KOPT-K1 (cell line): ENCODE measurements around the gene ARF3.

Experiments
- H3K27ac ChIP-seq: fragments of 200-600 bp; sonication (generic); 2 replicates; pipeline ENCODE4 v1.5.1; 2016; ENCODE audit warnings: antibody characterized with exemption, mild to moderate bottlenecking, low read depth, low read length; ENCODE audit not compliant: poor library complexity, severe bottlenecking
- H3K36me3 ChIP-seq: fragments of 200-600 bp; sonication (generic); 2 replicates; pipeline ENCODE4 v1.5.1; 2017; ENCODE audit warnings: antibody characterized with exemption, mild to moderate bottlenecking, low read length, moderate library complexity; ENCODE audit not compliant: insufficient read depth
- H3K9me3 ChIP-seq: fragments of 200-600 bp; sonication (generic); 2 replicates; pipeline ENCODE4 v1.5.1; 2017; ENCODE audit warnings: antibody characterized with exemption, low read length, mild to moderate bottlenecking; ENCODE audit not compliant: insufficient read depth, poor library complexity, severe bottlenecking

The ARF3 gene

DNA sequence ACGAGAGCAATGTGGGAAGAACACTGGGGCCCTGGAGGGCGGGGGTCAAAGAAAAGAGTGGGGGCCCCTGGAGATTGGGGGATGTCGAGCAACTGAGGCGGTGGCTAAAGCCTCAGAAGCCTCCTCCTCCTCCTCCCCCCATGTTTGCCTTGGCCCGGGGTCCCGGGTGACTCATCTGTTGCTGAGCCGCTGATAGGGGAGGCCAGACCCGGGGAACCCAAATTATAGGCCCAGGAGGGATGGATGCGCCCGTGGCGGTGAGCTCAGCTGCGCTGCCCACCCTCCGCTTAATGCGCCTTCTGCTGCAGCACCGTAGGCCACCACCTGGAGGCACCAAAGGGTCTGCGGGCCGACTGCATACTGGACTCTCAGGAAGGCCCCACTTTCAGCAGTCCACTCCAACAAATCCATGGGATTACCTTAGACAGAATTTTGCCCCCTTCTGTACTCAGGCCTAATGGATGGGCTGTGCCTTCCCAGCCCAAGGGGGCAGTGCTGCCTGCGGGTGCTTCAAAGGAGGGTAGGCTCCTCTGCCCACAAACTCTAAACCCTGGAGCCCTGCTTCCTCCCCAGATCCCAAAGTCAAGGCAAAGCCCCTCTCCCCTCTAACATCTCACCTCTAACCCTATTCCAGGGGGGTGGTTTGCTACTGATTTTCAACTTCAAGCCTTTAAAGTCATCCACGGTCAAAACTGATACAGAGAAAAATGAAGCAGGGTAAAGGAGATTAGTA is 16.8 kb upstream of the ARF3 start:
- Histone ChIP-seq H3K27ac (no peak overlapping the region), H3K9me3 (no peaks in the 10 kb centered on the region), H3K36me3 (no peaks in the 10 kb centered on the region)

GRCh38 chr12:48973531-48973930 is 16.2 kb upstream of the ARF3 start:
- H3K36me3 ChIP-seq = no peaks in the 10 kb centered on the region
- H3K27ac ChIP-seq = no peak overlapping the region
- H3K9me3 ChIP-seq = no peaks in the 10 kb centered on the region

DNA sequence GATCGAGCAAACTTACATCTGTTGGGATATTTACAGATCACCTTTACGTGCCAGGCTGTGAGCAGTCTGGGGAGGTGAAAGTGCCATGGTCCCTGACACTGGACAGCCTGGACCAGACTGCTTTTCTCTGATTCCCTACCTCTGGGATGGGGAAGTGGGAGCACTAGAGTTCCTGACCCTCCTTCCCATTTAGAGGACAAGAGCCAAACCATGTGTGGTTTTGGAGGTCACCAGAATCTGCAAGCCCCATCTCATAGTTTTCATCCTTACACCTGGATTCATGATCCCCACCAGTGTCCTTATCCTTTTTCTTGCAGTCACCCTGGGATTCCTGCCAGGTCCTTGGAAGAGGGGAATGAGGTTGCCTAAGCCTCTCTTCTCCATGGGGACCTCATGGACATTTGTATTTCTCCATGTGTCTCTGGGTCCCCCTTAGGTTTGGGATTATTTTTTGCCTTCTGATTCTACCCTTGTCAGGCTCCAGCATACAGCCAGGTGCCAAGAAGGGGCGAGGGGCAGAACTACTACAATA is 15.7 kb upstream of the ARF3 start:
- no peak overlapping the region for H3K27ac ChIP-seq
- H3K36me3 ChIP-seq = no peaks in the 10 kb centered on the region
- H3K9me3 ChIP-seq = no peaks in the 10 kb centered on the region

DNA sequence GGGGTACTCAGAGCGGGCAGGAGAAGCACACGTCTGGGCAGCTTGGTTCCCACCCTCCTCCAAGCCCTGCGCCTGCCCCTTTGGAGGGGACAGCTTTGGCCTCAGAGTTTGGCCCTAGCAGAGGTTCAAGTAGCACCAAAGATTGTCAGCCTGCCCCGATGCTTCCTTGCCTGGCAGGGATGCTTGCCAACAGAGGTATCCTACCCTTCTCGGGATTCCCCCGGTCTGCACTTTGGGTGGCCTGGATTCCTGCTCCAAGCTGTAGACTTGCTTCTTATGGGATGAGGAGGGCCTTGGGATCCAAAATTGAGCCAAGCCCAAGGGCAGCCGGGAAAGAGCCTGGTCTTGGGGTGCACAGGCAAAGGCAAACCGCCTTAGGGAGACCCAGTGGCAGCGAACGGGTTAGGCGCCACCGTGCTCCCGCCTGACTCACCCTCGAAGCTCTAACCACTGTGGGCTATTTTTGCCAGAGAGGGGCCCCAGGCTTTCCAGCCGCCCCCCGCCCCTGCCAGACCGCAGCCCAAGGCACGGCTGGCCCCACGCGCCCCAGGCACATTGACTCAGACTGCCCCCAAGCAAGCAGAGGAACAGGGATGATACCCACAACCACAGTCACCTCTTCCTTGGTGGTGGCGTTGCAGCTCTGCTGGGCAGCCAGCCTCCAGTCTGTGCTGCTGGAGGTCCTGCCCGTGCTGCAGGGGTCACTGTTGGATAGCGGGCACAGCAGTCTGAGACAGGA is 15.1 kb upstream of the ARF3 start:
- Histone ChIP-seq H3K27ac (no peak overlapping the region), H3K36me3 (no peaks in the 10 kb centered on the region), H3K9me3 (no peaks in the 10 kb centered on the region)

DNA sequence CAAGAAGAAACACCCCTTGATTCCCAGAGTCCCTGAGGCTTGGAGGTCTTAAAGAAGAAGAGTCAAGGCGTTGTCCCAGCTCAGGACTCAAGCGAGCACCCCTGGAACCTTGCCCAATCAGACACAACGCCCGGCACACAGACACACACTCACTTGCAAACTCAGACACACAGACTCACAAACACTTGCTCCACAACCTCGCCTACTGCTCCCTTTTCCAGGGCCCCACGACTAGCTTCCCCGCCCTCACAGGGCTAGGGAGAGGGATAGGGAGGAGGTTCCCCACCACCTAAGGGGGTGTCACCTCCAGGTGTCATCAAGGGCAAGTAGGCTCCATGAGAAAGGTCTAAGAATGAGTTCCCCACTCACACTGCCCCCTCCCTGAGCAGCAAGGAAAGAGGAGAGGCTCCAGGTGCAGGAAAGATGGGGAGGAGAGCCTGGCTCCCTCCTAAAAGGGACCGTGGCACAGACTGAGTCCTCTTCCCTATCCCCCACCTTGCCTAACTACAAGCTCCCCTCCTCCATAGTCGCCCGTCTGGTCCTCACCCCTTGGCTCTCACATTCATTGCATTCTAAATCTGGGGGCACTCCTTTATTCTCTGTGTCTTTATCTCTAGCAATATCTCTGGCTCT is 13.5 kb upstream of the ARF3 start:
- Histone ChIP-seq H3K9me3 (no peaks in the 10 kb centered on the region), H3K27ac (no peak overlapping the region), H3K36me3 (no peaks in the 10 kb centered on the region)

DNA sequence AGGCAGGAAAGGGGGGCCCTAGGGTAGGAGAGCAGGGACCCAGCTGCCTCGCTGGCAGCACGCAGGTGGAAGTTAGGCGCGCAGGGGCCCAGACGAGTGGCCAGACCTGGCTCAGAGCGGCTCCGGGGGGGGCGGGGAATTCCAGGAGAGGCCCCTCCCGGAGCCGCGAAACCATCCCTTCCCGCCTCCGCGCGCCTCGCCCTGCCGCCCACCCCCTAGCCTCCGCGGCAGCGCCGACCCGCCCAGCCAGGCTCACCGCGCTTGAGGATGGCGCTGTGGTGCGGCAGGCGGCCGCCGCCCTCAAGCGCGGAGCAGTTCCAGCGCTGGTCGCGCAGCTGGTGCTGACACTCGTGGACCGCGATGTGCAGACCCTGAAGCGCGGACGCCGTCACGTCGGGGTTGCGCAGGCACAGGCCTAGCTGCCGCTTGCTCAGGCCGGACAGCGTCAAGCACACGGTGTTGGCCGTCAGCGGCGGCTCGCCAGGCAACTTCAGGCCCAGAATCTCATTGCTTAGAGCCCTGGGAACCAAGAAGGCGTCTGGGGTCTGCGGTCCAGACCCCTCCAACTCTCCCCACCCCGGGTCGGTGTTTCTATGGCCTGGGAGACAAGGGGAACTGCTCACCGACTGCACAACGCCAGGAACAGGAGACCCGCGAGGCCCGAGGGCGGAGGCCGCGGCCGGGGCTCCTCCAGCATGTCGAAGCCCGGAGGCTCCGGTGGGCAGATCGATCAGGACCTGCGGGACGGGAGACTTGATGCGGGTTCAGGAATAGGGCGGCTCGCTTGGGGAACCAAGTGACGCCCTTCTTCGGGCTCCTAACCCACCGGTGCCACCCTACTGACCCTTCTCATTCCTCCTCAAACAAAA is 12.8 kb upstream of the ARF3 start:
- H3K9me3 ChIP-seq = no peaks in the 10 kb centered on the region
- no peak overlapping the region for H3K27ac ChIP-seq
- no peaks in the 10 kb centered on the region for H3K36me3 ChIP-seq

DNA sequence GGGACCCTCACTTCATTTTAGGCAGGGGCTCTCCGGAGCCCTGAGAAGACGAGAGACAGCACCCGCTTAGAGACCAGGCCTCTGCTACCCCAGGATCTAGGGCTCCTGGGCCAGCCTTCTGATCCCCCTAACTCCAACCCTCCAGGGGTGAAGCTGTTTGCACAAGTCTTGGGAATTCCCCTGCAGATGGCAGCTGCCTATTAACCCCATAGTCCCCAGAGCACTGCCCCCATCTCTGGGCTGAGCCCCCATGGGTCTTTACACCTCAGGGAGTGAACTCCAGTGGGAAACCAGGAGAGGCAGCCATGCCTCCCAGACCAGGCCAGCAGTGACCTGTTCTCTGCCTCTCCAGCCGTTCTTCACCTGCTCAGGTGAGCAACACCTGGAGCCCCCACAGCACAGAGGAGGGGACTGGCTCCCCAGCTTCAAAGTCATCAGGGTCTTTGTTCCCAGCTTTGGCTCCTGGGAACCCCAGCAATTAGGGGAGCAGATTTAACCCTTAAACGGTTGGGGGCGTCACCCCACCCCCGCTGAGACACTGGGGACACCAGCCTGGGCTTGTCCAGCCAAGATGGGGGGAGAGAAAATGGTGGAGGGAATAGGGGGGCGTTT is 12.0 kb upstream of the ARF3 start:
- H3K27ac ChIP-seq = no peak overlapping the region
- no peaks in the 10 kb centered on the region for H3K9me3 ChIP-seq
- H3K36me3 ChIP-seq = no peaks in the 10 kb centered on the region

- H3K9me3 ChIP-seq = no peaks in the 10 kb centered on the region
- no peak overlapping the region for H3K27ac ChIP-seq
- H3K36me3 ChIP-seq = no peaks in the 10 kb centered on the region
Measured at GRCh38 chr12:48968467-48968866, 11.2 kb upstream of the ARF3 start.

DNA sequence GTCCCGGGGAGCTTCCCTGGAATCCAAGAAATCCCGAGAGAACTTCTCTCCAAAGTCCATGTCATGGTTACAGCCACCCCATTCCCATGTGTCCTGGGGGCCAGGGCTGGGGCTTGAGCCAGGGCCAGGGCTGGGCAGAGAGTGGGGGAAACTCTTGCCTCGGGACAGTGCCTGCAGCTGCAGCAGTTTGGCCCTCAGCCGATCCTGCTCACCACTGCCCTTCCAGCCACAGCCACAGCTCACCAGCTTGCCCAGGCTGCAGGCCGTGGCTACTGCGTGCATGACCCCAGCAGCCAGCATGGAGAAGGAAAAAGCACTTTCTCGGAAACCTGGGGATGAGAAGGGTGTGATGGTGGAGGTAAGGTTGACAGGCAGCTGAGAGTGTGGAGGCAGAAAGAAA is 10.7 kb upstream of the ARF3 start:
- H3K9me3 ChIP-seq = no peaks in the 10 kb centered on the region
- H3K36me3 ChIP-seq = no peaks in the 10 kb centered on the region
- no peak overlapping the region for H3K27ac ChIP-seq

DNA sequence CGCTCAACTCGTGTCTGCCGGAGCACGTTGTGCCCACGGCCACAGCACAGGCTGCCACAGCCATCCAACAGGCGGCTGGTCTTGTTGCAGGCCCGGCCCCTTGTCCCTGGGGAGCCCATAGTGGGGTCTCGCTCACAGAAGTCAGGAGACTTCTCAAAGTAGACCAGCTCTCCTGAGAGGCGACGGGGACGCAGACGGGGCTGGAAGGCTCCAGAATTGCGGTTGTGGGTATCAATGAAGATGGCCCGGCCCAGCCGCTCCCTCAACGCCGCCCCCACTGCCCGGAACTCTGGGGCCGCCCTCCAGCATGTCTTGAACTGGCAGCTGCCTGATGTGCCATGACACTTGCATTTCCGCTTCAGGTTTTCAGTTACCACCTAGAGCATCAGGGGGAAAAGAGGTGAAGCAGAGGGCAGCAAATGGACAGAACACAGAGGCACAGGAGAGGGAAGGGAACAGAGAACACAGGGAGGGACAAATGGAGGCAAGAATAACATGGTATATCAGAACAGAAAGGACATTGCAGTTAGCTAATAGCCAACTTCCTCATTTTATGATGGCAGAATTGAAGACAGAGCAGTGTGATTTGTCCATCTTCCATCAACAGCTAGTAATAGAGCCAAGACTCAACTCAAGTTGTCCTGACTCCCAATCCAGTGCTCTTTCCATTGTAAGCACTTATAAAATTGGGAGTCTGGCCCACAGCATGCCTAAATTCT is 9.0 kb upstream of the ARF3 start:
- Histone ChIP-seq H3K27ac (no peak overlapping the region), H3K36me3 (no peaks in the 10 kb centered on the region), H3K9me3 (no peaks in the 10 kb centered on the region)

- H3K36me3 ChIP-seq = no peaks in the 10 kb centered on the region
- no peaks in the 10 kb centered on the region for H3K9me3 ChIP-seq
- no peak overlapping the region for H3K27ac ChIP-seq
Measured at GRCh38 chr12:48965298-48965838, 8.1 kb upstream of the ARF3 start.

- Histone ChIP-seq H3K36me3 (no peaks in the 10 kb centered on the region), H3K27ac (no peak overlapping the region), H3K9me3 (no peaks in the 10 kb centered on the region)
Measured at GRCh38 chr12:48961801-48962200, 4.5 kb upstream of the ARF3 start.

GRCh38 chr12:48961331-48961730 is 4.0 kb upstream of the ARF3 start:
- H3K9me3 ChIP-seq = no peaks in the 10 kb centered on the region
- no peaks in the 10 kb centered on the region for H3K36me3 ChIP-seq
- no peak overlapping the region for H3K27ac ChIP-seq

GRCh38 chr12:48960834-48961233 is 3.5 kb upstream of the ARF3 start:
- Histone ChIP-seq H3K9me3 (no peaks in the 10 kb centered on the region), H3K36me3 (no peaks in the 10 kb centered on the region), H3K27ac (no peak overlapping the region)
